ENCODE results near the gene COA5. TPM values are rescaled to one million over a fixed set of nuclear protein-coding genes. Genes with fewer than 3 reads are reported as not detected.

Gene COA5
- total RNA-seq, 4 donors from 2014 or later: 18.4 to 32.7 (median 27.2) TPM

GRCh38 chr2:98589489-98589888, 18.8 kb downstream of the COA5 start:
- Histone ChIP-seq H3K4me3 (no peak overlapping the region), H3K36me3 (peaks cover 0 to 5% (median 0%) of the 10 kb centered on the region in 3 donors), H3K27ac (no peak overlapping the region), H3K27me3 (no peaks in the 10 kb centered on the region), H3K9me3 (no peaks in the 10 kb centered on the region), H3K4me1 (no peaks in the 10 kb centered on the region)
- no peak for DNase-seq
- no peak for TF ChIP-seq POLR2A (IDR thresholded peaks at IDR 0.05)
- no peak for TF ChIP-seq CTCF (IDR thresholded peaks at IDR 0.05)

- Histone ChIP-seq H3K4me3 (no peak overlapping the region), H3K27me3 (no peaks in the 10 kb centered on the region), H3K9me3 (no peaks in the 10 kb centered on the region), H3K4me1 (no peaks in the 10 kb centered on the region), H3K27ac (no peak overlapping the region), H3K36me3 (peaks cover 0 to 10% (median 0%) of the 10 kb centered on the region in 3 donors)
- no peak for DNase-seq
- TF ChIP-seq POLR2A (IDR thresholded peaks at IDR 0.05) (no peak), CTCF (IDR thresholded peaks at IDR 0.05) (no peak)
Measured at GRCh38 chr2:98588880-98589431, 19.4 kb downstream of the COA5 start.

- no peaks in the 10 kb centered on the region for H3K27me3 ChIP-seq
- H3K36me3 ChIP-seq: peaks cover 0 to 24% (median 0%) of the 10 kb centered on the region in 3 donors
- no peak overlapping the region for H3K4me3 ChIP-seq
- no peak overlapping the region for H3K27ac ChIP-seq
- H3K4me1 ChIP-seq: no peaks in the 10 kb centered on the region
- H3K9me3 ChIP-seq: no peaks in the 10 kb centered on the region
- TF ChIP-seq POLR2A (IDR thresholded peaks at IDR 0.05) (no peak), CTCF (IDR thresholded peaks at IDR 0.05) (no peak)
- no peak for DNase-seq
Measured at GRCh38 chr2:98586551-98587140, 21.7 kb downstream of the COA5 start.

GRCh38 chr2:98585386-98585785, 22.9 kb downstream of the COA5 start:
- Histone ChIP-seq H3K9me3 (no peaks in the 10 kb centered on the region), H3K27ac (no peak overlapping the region), H3K27me3 (no peaks in the 10 kb centered on the region), H3K4me3 (no peak overlapping the region), H3K36me3 (peaks cover 0 to 27% (median 0%) of the 10 kb centered on the region in 3 donors), H3K4me1 (no peaks in the 10 kb centered on the region)
- TF ChIP-seq POLR2A (IDR thresholded peaks at IDR 0.05): no peak
- TF ChIP-seq CTCF (IDR thresholded peaks at IDR 0.05): no peak
- no peak for DNase-seq

- H3K4me1 ChIP-seq: no peaks in the 10 kb centered on the region
- TF ChIP-seq POLR2A (IDR thresholded peaks at IDR 0.05) (no peak), CTCF (IDR thresholded peaks at IDR 0.05) (no peak)
- no peaks in the 10 kb centered on the region for H3K27me3 ChIP-seq
- DNase-seq: no peak
- no peak overlapping the region for H3K27ac ChIP-seq
- no peaks in the 10 kb centered on the region for H3K9me3 ChIP-seq
- no peak overlapping the region for H3K4me3 ChIP-seq
- peaks cover 0 to 39% (median 0%) of the 10 kb centered on the region in 3 donors for H3K36me3 ChIP-seq
Measured at GRCh38 chr2:98583816-98584618, 24.3 kb downstream of the COA5 start.
